HG02588 (cell line): ENCODE data around the gene DTD1.

Source experiments
- ATAC-seq: cut with Tn5 transposase; IDR thresholded peaks from one replicate; pipeline ENCODE4 v1.9.1; 2021; ENCODE audit warnings: mild to moderate bottlenecking, moderate library complexity; ENCODE audit not compliant: unreplicated experiment

DTD1 gene

GRCh38 chr20:18614244-18614643, 26.4 kb downstream of the DTD1 start:
- no peak for ATAC-seq

- no peak for ATAC-seq
Observed at GRCh38 chr20:18615020-18615650, 27.3 kb downstream of the DTD1 start.

GRCh38 chr20:18621004-18621403, 33.1 kb downstream of the DTD1 start:
- no peak for ATAC-seq

GRCh38 chr20:18623156-18623910, 35.5 kb downstream of the DTD1 start:
- no peak for ATAC-seq

- ATAC-seq, result no peak
Observed at GRCh38 chr20:18624948-18625347, 37.1 kb downstream of the DTD1 start.

GRCh38 chr20:18625907-18626655, 38.2 kb downstream of the DTD1 start:
- no peak for ATAC-seq

GRCh38 chr20:18628330-18628920, 40.6 kb downstream of the DTD1 start:
- ATAC-seq, result no peak

- ATAC-seq, result peak; percentile 93
Observed at GRCh38 chr20:18632196-18632789, 44.4 kb downstream of the DTD1 start.

- no peak for ATAC-seq
Observed at GRCh38 chr20:18633411-18633810, 45.6 kb downstream of the DTD1 start.

GRCh38 chr20:18634501-18634900, 46.6 kb downstream of the DTD1 start:
- ATAC-seq, result no peak

GRCh38 chr20:18635380-18635779, 47.5 kb downstream of the DTD1 start:
- no peak for ATAC-seq

- no peak for ATAC-seq
Observed at GRCh38 chr20:18637224-18637623, 49.4 kb downstream of the DTD1 start.

- no peak for ATAC-seq
Observed at GRCh38 chr20:18638768-18639167, 50.9 kb downstream of the DTD1 start.

GRCh38 chr20:18639501-18639979, 51.7 kb downstream of the DTD1 start:
- ATAC-seq, result no peak

- no peak for ATAC-seq
Observed at GRCh38 chr20:18645196-18645745, 57.4 kb downstream of the DTD1 start.

- ATAC-seq, result no peak
Observed at GRCh38 chr20:18645851-18646250, 58.0 kb downstream of the DTD1 start.

GRCh38 chr20:18647777-18648176, 59.9 kb downstream of the DTD1 start:
- ATAC-seq, result no peak

GRCh38 chr20:18650224-18650623, 62.4 kb downstream of the DTD1 start:
- ATAC-seq, result no peak

GRCh38 chr20:18653736-18654447, 66.0 kb downstream of the DTD1 start:
- ATAC-seq, result no peak

- no peak for ATAC-seq
Observed at GRCh38 chr20:18654448-18654773, 66.6 kb downstream of the DTD1 start.
